IMR-90 (cell line): ENCODE measurements around the gene FARSB. TPM values are rescaled to one million over a fixed set of nuclear protein-coding genes. Genes with fewer than 3 reads are reported as not detected.

Experiments
- ATAC-seq: fragments of 200-7000 bp; cut with Tn5 transposase; 2 replicates; pipeline ENCODE4 v1.9.1; 2020; ENCODE audit warnings: low read depth, mild to moderate bottlenecking, moderate library complexity
- BruUV-seq: library from RNA; stranded (reverse); fragments of 400-500 nt; replicated peaks from 2 replicates; lab custom pipeline; 2021; lab: Mats Ljungman, UMichigan
- CTCF ChIA-PET: fragments of 300-600 bp; formaldehyde crosslinking; extraction: SDS; loops from one replicate; lab custom pipeline; 2021; ENCODE audit warnings: antibody characterized with exemption; lab: Yijun Ruan, JAX
- POLR2A ChIA-PET: fragments of 300-600 bp; sonication (Branson Sonifier 250); formaldehyde crosslinking; loops from one replicate; lab custom pipeline; 2022; ENCODE audit warnings: antibody characterized with exemption; ENCODE audit not compliant: unreplicated experiment; lab: Charles Lee
- DNase-seq: peaks from one replicate; pipeline ENCODE4 v3.0.0; 2013
- H2AFZ ChIP-seq: replicated peaks from 2 replicates; pipeline ENCODE3; 2013; ENCODE audit warnings: low read length, mild to moderate bottlenecking; ENCODE audit not compliant: poor library complexity
- H2AK5ac ChIP-seq: 2 replicates; pipeline ENCODE4 v1.6.1; 2013; ENCODE audit warnings: low read depth, low read length, inconsistent platforms
- H2AK9ac ChIP-seq: replicated peaks from 2 replicates; pipeline ENCODE3; 2013; ENCODE audit warnings: mild to moderate bottlenecking, low read depth, low read length, moderate library complexity; ENCODE audit not compliant: poor library complexity
- H2BK120ac ChIP-seq: 2 replicates; pipeline ENCODE4 v1.6.1; 2013; ENCODE audit warnings: low read depth, low read length, inconsistent platforms
- H2BK15ac ChIP-seq: 3 replicates; pipeline ENCODE4 v1.6.1; 2013; ENCODE audit warnings: low read depth, low read length, inconsistent platforms
- H2BK20ac ChIP-seq: 2 replicates; pipeline ENCODE4 v1.6.1; 2013; ENCODE audit warnings: low read depth, mild to moderate bottlenecking, inconsistent platforms, low read length, moderate library complexity
- H2BK5ac ChIP-seq: 2 replicates; pipeline ENCODE4 v1.6.1; 2013; ENCODE audit warnings: mild to moderate bottlenecking, low read depth, low read length, inconsistent platforms; ENCODE audit not compliant: poor library complexity, severe bottlenecking
- H3K14ac ChIP-seq: replicated peaks from 2 replicates; pipeline ENCODE4 v1.6.1; 2013; ENCODE audit warnings: low read depth, low read length, inconsistent platforms
- H3K18ac ChIP-seq: 2 replicates; pipeline ENCODE4 v1.6.1; 2013; ENCODE audit warnings: low read depth, low read length, control low read depth
- H3K23ac ChIP-seq: 2 replicates; pipeline ENCODE4 v1.6.1; 2013; ENCODE audit warnings: low read depth, low read length, inconsistent platforms
- H3K27ac ChIP-seq: 2 replicates; pipeline ENCODE4 v1.5.1; 2013; ENCODE audit warnings: mild to moderate bottlenecking, control low read depth, low read length; ENCODE audit not compliant: insufficient read depth
- H3K27me3 ChIP-seq: 2 replicates; pipeline ENCODE4 v1.6.1; 2013; ENCODE audit warnings: low read length; ENCODE audit not compliant: control insufficient read depth, insufficient read depth
- H3K36me3 ChIP-seq: 2 replicates; pipeline ENCODE4 v1.6.1; 2013; ENCODE audit warnings: low read length, mixed read lengths; ENCODE audit not compliant: control insufficient read depth, insufficient read depth
- H3K4ac ChIP-seq: 2 replicates; pipeline ENCODE4 v1.6.1; 2013; ENCODE audit warnings: low read depth, low read length, inconsistent platforms
- H3K4me1 ChIP-seq: 2 replicates; pipeline ENCODE4 v1.6.1; 2013; ENCODE audit warnings: low read length, mixed read lengths; ENCODE audit not compliant: control insufficient read depth, insufficient read depth
- H3K4me2 ChIP-seq: 2 replicates; pipeline ENCODE4 v1.6.1; 2013; ENCODE audit warnings: low read depth, mild to moderate bottlenecking, control low read depth, low read length, moderate library complexity
- H3K4me3 ChIP-seq: 2 replicates; pipeline ENCODE4 v1.5.1; 2013; ENCODE audit warnings: low read depth, mild to moderate bottlenecking, control low read depth, low read length, moderate library complexity; ENCODE audit not compliant: insufficient read depth
- H3K56ac ChIP-seq: 2 replicates; pipeline ENCODE4 v1.6.1; 2013; ENCODE audit warnings: low read length, inconsistent platforms; ENCODE audit not compliant: insufficient read depth; ENCODE audit errors: extremely low read depth
- H3K79me1 ChIP-seq, 2 experiments: 2 replicates each; pipeline ENCODE4 v1.6.1; 2013; ENCODE audit warnings: low read length in 2 of 2, inconsistent platforms in 1 of 2, low read depth in 1 of 2
- H3K9ac ChIP-seq: 2 replicates; pipeline ENCODE4 v1.6.1; 2013; ENCODE audit warnings: low read depth, low read length, control low read depth
- H3K9me1 ChIP-seq: 2 replicates; pipeline ENCODE4 v1.6.1; 2013; ENCODE audit warnings: low read length, inconsistent platforms; ENCODE audit not compliant: insufficient read depth
- H3K9me3 ChIP-seq: 2 replicates; pipeline ENCODE4 v1.6.1; 2013; ENCODE audit warnings: low read length; ENCODE audit not compliant: control insufficient read depth, insufficient read depth
- H4K20me1 ChIP-seq: 2 replicates; pipeline ENCODE4 v1.6.1; 2013; ENCODE audit warnings: low read length, inconsistent platforms; ENCODE audit not compliant: insufficient read depth
- H4K5ac ChIP-seq: 2 replicates; pipeline ENCODE4 v1.6.1; 2013; ENCODE audit warnings: mild to moderate bottlenecking, low read depth, low read length, control low read depth
- H4K8ac ChIP-seq, 2 experiments: 2 replicates each; pipeline ENCODE4 v1.6.1; 2013; ENCODE audit warnings: low read depth in 2 of 2, low read length in 2 of 2, control low read depth in 1 of 2, inconsistent platforms in 1 of 2
- H4K91ac ChIP-seq: 2 replicates; pipeline ENCODE4 v1.6.1; 2013; ENCODE audit warnings: low read depth, low read length, inconsistent platforms; ENCODE audit not compliant: insufficient read depth
- CTCF ChIP-seq: conservative IDR thresholded peaks from 2 replicates; pipeline ENCODE4 v1.5.1; 2012; ENCODE audit warnings: mild to moderate bottlenecking, low read depth, low read length, improper control_type of control experiment
- FOS ChIP-seq: fragments of 150-350 bp; IDR thresholded peaks from 2 replicates; pipeline ENCODE4 v1.6.1; 2016; ENCODE audit warnings: low read depth, low read length
- MAZ ChIP-seq: IDR thresholded peaks from 2 replicates; pipeline ENCODE4 v1.6.1; 2012; ENCODE audit warnings: low read depth, mild to moderate bottlenecking, low read length, improper control_type of control experiment, moderate library complexity, borderline replicate concordance
- NFE2L2 ChIP-seq: fragments of 150-350 bp; IDR thresholded peaks from 2 replicates; pipeline ENCODE4 v1.6.1; 2016; ENCODE audit warnings: low read depth, mild to moderate bottlenecking, low read length
- WGBS, 2 experiments: methylation state at CpG; one replicate each; pipeline versions ENCODE4 v1.1.5 to v1.1.7; 2013; ENCODE audit warnings: missing lambda C conversion rate in 2 of 2; ENCODE audit not compliant: insufficient read length in 1 of 2; ENCODE audit errors: extremely low coverage in 2 of 2; 5-methylcytosine and 5-hydroxymethylcytosine counted together
- dilution Hi-C: fragments of 300-500 bp; cut with HindIII; formaldehyde crosslinking; loops from one replicate; pipeline ENCODE4 v1.14.3; 2018; ENCODE audit warnings: low sequenced_read_pairs; ENCODE audit not compliant: unreplicated experiment
- in situ Hi-C: fragments of 300-500 bp; cut with MboI; formaldehyde crosslinking; loops from 3 replicates; pipeline ENCODE4 v1.14.3; 2019; ENCODE audit warnings: low sequenced_read_pairs, inconsistent platforms, mixed read lengths
- intact Hi-C: fragments of 100-400 bp; cut with micrococcal nuclease; formaldehyde crosslinking; loops from 2 replicates; pipeline ENCODE4 v1.10.0; 2022
- polyA plus RNA-seq, 3 experiments: library from polyadenylated mRNA; depleted of rRNA; stranded (reverse); fragments of >200 nt; gene quantifications; 2 replicates each; pipeline ENCODE4 v1.2.3, GENCODE V29; 2012; ENCODE audit warnings: low replicate concordance in 1 of 3
- total RNA-seq: library from RNA; depleted of rRNA; stranded (reverse); fragments of >200 nt; gene quantifications from 2 replicates; pipeline ENCODE4 v1.2.3, GENCODE V29; 2012
- TF ChIP-seq, protein P1 (sequence below): fragments of 150-350 bp; IDR thresholded peaks from 2 replicates; pipeline ENCODE4 v1.6.1; 2016; ENCODE audit warnings: low read depth, mild to moderate bottlenecking, low read length, moderate library complexity, borderline replicate concordance

FARSB gene
- total and polyA plus RNA-seq, 2 of the 4 experiments (the other 2 are of a cell fraction) = 21.1 to 32.5 TPM

DNA sequence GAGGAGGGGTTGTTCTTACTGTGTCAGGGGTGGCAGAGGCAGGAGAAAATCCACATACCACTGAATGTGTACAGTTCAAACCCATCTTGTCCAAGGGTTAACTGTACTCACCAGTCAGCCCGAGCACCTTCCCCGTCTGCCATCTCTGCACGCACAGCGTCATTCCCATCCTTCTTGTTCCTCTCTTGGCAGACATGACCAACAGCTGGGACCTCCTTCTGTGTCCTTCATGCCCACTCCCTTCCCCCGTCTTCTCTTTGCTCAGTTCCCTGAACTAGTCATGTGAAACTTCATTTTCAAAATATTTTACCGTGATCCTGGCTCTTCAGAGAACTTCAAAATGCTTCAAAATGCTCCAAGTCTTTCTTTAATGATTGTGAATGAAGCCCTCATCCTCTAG, 92.0 kb downstream of the FARSB start:
- H3K9ac ChIP-seq = no peak overlapping the region
- in situ Hi-C loops (no loop called here), intact Hi-C loops (no loop called here), dilution Hi-C loops (no loop called here)
- ATAC-seq (no peak), DNase-seq (no peak)
- no peak overlapping the region for H4K5ac ChIP-seq
- no peaks in the 10 kb centered on the region for H3K27me3 ChIP-seq
- H2BK120ac ChIP-seq = no peak overlapping the region
- no peak overlapping the region for H3K4ac ChIP-seq
- no peak overlapping the region for H2BK20ac ChIP-seq
- TF ChIP-seq MAZ = no peak
- TF ChIP-seq NFE2L2 = no peak
- TF ChIP-seq, protein P1, sequence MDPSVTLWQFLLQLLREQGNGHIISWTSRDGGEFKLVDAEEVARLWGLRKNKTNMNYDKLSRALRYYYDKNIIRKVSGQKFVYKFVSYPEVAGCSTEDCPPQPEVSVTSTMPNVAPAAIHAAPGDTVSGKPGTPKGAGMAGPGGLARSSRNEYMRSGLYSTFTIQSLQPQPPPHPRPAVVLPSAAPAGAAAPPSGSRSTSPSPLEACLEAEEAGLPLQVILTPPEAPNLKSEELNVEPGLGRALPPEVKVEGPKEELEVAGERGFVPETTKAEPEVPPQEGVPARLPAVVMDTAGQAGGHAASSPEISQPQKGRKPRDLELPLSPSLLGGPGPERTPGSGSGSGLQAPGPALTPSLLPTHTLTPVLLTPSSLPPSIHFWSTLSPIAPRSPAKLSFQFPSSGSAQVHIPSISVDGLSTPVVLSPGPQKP = no peak
- no peak for TF ChIP-seq FOS
- TF ChIP-seq CTCF = no peak
- no peak overlapping the region for H3K4me2 ChIP-seq
- H3K14ac ChIP-seq = no peak overlapping the region
- no peak overlapping the region for H3K4me3 ChIP-seq
- H2BK15ac ChIP-seq = no peak overlapping the region
- no peaks in the 10 kb centered on the region; the same call in 1 of the 2 replicates for H3K9me1 ChIP-seq
- H4K8ac ChIP-seq = no peak overlapping the region
- WGBS, 2 experiments = 40% methylated on average over 1 of the region's 6 CpGs; no CpG with 5 or more reads in 1 of the 2 experiments
- H3K9me3 ChIP-seq = no peaks in the 10 kb centered on the region
- no peaks in the 10 kb centered on the region for H3K4me1 ChIP-seq
- H3K36me3 ChIP-seq = peaks cover 2% of the 10 kb centered on the region; the same call in 1 of the 2 replicates
- no peak overlapping the region for H3K27ac ChIP-seq
- H3K79me1 ChIP-seq = no peaks in the 10 kb centered on the region
- no peak overlapping the region for H2AFZ ChIP-seq
- no peak overlapping the region for H2AK9ac ChIP-seq
- H3K18ac ChIP-seq = no peak overlapping the region
- no peak overlapping the region for H3K23ac ChIP-seq
- H2BK5ac ChIP-seq = no peak overlapping the region
- H3K56ac ChIP-seq = no peak overlapping the region
- H4K20me1 ChIP-seq = no peaks in the 10 kb centered on the region
- BruUV-seq = no TSS peak
- ChIA-PET CTCF (no interaction called here), POLR2A (no interaction called here)
- no peak overlapping the region for H2AK5ac ChIP-seq
- H4K91ac ChIP-seq = no peak overlapping the region
